ENCODE data around the gene AHSG. TPM values are rescaled to one million over a fixed set of nuclear protein-coding genes. Genes with fewer than 3 reads are reported as not detected.
A peak's percentile ranks its signal among the peaks of the same experiment; 100 is the strongest.

The AHSG gene
- total RNA-seq, 1 experiment from 2014 or later = not detected

DNA sequence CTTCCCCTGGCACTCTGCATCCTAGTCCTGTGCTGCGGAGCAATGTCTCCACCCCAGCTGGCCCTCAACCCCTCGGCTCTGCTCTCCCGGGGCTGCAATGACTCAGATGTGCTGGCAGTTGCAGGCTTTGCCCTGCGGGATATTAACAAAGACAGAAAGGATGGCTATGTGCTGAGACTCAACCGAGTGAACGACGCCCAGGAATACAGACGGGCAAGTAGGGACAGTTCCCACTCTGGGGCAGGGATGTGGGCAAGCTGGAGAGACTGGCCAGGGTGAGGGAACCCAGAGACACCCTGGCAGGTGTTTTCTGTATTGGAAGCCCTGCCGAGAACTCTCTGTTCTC, 27.6 kb downstream of the AHSG start:
- DNase-seq (ENCODE audit: low spot score) = peak; percentile 24

DNA sequence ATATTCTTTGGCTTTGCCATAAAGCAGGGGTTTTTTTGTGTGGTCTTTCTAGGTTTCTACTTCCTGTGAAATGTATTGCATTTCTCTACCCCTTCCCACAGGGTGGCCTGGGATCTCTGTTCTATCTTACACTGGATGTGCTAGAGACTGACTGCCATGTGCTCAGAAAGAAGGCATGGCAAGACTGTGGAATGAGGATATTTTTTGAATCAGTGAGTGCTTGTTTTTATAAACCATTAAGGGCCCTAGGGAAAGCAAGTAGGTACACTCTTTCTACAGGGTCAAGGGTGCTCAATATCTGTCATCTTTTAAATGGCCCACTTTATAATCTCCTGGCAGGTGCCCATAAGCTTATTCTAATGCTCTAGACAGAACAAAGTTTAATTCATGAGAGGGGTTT, 28.1 kb downstream of the AHSG start:
- no peak for DNase-seq (ENCODE audit: low spot score)

DNA sequence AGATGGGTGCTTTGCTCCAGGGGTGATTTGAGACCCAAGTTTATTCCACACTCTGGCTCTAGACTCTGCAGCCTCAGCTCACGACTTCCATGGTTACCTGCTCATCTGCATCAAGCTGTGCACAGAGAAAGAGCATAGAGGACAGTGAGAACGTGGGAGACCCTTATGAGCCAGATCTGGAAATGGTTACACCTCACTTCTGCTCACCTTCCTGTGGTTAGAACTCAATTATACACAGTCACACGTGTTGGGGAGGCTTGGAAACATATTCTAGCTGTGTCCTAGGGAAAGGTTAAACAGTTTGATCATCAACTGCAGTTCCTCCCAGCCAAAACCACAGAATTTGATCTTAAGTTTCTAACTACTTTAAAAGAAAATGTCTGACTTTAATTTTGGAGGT, 29.2 kb downstream of the AHSG start:
- no peak for DNase-seq (ENCODE audit: low spot score)

DNA sequence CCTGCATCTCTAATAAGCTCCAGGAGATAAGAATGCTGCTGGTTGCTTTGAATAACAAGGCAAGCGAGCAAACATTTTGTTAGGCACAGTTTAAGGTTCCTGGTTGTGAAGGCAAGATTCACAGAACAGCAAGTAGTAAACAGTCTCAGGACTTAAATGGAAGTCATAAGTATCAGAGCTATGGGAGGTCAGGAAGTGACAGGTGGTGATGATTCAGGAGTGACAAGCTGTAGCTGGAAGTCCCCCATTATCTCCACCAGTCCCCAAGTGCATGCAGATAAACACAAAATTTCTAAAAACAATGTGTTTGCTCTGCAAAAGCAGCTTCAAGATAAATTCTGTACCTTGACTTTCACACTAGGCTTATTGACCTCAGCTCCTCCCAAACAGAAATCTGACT, 30.6 kb downstream of the AHSG start:
- DNase-seq (ENCODE audit: low spot score) = no peak

DNA sequence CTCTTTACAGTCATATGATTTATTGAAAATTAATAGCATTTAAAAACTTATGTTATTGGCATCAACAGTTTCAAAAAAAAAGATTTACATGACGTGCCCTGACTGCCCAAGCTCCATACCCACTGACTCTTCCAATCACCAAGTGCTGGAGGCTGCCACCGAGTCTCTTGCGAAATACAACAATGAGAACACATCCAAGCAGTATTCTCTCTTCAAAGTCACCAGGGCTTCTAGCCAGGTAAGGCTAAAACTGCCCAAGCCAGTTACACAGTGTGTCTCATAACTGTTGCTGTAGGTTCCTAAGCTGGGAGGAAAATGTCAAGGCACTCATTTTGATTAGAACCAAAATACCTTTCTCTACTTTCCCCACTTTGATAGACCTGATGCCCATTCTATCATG, 31.8 kb downstream of the AHSG start:
- DNase-seq (ENCODE audit: low spot score) = no peak

DNA sequence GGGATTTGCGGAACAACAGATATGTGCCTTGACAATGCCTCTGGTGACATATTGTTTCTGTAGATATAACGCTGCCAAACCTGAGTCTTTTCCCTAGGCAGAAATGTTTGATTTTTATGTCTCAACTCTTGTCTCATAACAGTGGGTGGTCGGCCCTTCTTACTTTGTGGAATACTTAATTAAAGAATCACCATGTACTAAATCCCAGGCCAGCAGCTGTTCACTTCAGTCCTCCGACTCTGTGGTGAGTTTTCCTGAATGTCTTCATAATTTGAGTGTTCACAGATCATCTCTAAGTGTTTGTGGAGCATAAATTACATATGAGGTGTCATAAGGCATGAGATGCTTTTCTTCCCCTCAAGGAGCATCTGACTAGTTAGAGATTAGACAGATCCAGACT, 33.2 kb downstream of the AHSG start:
- no peak for DNase-seq (ENCODE audit: low spot score)

DNA sequence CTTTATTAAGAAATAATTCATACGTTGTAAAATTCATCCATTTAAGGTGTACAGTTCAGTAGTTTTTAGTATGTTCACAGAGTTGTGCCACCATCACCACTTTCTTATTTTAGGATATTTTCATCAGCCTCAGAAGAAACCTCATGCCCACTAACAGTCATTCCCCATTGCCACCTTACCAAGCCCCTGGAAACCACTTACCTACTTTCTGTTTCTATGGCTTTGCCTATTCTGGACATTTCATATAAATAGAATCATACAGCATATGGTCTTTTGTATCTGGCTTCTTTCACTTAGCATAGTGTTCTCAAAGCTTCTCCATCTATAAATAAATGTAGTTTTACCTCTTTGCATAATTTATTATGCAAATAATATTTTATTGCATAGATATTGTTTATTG, 34.0 kb downstream of the AHSG start:
- no peak for DNase-seq (ENCODE audit: low spot score)

DNA sequence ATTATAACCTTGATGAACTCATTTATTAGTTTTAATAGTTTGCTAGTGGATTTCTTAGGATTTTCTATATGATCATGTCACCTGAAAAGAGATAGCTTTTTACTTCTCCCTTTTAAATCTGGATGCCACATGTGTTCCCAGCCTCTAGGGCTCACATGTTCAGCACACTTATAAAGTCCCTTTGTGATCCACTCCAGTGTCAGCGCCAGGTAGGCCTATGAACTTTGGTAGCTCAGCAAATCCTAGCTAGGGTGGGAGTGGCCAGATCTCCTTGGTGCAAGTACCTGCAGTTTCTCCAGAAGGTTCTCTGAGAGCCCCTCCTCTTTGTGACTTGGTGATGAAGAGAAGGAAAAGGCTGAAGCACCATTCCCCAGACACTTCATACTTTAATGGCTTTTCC, 36.0 kb downstream of the AHSG start:
- DNase-seq (ENCODE audit: low spot score) = no peak

DNA sequence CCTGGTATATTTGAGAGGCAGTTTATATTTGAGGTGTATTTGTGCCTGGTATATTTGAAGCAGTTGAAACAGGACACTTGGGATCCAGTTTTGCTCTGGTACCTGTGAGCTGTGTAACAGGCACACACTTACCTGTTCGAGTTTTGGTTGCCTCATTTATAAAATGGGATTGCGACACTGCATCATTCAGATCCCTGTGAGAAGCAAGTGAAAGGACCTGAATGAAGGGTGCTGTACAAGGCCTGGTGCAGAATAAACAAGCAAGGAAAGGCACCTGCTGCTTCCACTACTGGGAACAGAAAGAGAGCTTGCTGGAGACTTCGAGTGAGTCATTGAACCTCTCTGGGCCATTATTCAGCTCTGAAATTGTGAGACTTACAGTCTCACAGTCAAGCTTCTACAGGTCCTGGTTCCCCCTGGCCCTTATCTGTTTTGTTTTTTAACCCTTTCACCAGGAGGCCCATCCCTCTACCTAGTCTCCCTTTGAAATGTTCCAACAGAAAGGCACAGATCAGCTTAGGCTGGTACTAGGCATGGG, 38.9 kb downstream of the AHSG start:
- DNase-seq (ENCODE audit: low spot score) = no peak

DNA sequence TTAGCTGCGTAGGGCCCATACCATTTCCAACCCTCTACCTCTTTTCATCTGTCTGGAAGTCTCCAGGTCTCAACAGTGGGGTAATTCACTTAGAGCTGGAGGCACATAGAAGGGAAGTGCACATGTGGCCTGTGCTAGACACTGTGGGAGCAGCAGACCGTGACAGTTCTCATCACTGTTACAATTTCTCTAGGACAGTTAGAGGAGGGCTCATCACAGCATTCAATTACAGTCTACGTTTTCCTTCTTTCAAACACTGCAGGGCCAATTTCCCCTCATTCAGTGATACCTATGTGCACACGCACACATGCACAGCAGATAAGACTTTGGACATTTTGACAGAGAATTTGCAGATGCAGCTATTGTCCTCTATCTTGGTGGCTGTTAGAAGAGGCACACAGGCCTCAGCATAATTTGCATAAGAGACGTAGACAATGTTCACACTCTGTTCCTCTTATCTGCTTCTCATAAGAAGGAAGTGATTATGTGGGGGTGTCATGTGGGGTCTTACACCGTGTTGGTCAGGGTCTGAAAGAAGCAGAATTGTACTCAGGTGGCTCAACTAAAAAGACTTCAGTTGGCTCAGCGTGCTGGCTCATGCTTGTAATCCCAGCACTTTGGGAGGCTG, 40.3 kb downstream of the AHSG start:
- DNase-seq (ENCODE audit: low spot score) = no peak

DNA sequence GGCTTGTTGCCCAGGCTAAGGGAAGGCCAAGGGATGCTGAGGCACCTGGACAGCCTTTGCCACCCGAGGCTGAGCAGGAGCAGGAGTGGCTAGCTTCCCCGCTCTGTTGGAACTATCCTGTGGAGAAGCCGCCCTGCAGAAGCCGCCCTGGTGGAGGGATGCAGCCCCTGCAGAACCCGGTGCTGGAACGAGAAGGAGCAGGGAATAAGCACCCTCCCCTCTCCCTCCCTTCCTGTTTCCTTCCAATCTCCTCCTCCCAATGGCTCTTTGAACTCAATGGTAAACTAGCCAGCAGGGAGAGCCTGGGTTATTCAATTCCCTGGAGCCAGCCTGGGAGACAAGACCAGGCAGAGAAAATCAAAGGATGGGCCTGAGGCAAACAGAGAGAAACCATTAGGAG, 41.1 kb downstream of the AHSG start:
- DNase-seq (ENCODE audit: low spot score) = peak; percentile 28

DNA sequence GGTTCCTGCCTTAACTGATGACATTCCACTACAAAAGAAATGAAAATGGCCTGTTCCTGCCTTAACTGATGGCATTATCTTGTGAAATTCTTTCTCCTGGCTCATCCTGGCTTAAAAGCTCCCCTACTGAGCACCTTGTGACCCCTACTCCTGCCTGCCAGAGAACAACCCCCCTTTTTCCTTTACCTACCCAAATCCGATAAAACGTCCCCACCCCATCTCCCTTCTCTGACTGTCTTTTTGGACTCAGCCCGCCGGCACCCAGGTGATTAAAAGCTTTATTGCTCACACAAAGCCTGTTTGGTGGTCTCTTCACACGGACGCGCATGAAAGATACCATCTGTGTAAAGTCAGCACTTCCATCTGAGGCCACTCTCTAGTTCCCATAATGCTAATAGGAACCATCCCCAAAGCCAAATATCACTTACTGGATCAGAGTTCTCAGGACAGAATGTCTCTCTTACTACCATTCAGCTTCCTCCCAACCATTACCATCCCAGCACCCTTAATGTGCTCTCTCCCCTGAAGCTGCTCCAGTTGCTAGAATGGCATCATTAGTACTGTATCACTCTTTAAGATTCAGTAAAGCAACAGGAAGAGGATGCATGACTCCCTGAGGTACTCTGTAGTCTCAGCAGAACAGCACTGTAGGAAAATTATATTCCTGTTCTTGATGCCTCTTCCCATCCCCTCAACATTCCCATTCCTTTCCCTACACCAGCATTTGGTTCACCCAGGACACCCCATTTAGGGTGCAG, 50.7 kb downstream of the AHSG start:
- no peak for DNase-seq (ENCODE audit: low spot score)

DNA sequence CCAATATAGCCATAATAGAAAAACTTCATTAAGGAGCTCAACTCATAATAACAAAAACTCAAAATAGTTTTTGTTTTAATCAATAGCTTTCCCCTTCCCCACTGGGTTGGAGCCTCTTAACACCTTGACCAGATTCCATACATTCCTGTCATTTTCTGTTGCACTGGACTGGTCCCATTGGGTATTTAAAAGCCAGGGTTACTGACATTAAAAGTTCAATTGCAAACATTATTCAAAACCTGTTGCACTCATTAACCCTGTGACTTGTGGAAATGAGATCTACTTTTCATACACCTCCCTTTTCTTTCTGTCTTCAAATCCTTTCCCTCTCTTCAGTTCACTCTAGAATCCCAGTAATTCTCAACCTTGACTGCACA, 51.2 kb downstream of the AHSG start:
- DNase-seq (ENCODE audit: low spot score) = no peak

DNA sequence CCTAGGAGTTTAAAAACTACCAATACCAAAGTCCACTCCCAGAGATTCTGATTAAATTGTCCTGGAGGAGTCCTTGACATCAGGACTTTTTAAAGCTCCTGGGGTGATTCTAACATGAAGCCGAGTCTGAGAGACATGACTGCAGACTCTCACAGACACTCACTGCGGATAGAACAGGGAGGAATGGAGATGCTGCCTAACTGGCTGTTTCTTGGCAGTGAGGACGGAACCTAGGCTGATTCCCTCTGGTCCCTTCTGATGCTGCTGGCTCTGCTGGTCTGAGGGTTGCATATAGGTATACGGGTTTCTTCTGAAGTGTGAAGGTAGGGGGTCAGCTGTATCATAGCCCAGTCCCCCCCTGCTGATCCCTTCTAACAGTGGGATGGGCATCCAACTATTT, 51.6 kb downstream of the AHSG start:
- no peak for DNase-seq (ENCODE audit: low spot score)

DNA sequence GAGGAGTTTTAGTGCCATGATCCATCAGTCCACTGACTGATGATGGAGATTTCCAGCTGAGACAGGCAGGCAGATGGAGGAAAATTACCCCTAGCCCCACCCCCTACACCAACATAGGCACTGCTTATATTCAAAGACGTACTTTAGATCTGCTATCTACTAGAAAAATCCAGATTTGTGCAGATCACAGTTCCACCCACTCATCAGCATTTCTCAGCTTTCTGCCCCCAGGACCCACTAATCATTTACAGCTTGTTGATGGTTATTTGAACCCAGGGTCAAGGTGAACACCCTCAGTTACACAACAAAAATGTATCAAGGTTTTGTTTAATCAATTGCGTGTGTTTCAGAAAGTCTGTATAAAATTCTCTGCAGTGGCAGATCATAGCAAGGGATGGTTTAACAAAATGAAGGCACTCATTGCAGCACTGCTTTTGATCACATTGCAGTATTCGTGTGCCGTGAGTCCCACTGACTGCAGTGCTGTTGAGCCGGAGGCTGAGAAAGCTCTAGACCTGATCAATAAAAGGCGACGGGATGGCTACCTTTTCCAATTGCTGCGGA, 52.8 kb downstream of the AHSG start, which contains the start of gene HRG:
TSS of gene HRG (plus strand) at position 390 of the 564 bp plus-strand sequence. CDS start at position 408, 18 bp downstream.
- DNase-seq (ENCODE audit: low spot score) = no peak

DNA sequence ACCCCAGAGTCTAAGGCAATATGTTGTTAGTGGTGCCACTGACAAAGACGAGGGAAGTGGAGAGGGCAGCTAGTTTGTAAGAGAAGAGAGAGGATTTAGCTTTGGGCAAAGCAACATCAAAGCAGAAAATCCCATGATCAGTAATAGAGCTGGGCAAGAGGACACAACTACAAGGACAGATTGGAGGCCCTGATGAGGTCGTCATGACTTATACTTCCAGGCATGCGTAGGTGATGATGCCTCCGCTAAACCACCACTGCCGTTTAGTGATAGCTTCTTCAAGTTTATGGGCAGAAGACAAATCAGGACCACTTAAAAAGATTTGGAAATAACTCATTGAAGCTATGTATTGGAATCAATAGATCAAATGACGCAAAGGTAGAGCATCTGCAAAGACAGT, 55.6 kb downstream of the AHSG start:
- no peak for DNase-seq (ENCODE audit: low spot score)

DNA sequence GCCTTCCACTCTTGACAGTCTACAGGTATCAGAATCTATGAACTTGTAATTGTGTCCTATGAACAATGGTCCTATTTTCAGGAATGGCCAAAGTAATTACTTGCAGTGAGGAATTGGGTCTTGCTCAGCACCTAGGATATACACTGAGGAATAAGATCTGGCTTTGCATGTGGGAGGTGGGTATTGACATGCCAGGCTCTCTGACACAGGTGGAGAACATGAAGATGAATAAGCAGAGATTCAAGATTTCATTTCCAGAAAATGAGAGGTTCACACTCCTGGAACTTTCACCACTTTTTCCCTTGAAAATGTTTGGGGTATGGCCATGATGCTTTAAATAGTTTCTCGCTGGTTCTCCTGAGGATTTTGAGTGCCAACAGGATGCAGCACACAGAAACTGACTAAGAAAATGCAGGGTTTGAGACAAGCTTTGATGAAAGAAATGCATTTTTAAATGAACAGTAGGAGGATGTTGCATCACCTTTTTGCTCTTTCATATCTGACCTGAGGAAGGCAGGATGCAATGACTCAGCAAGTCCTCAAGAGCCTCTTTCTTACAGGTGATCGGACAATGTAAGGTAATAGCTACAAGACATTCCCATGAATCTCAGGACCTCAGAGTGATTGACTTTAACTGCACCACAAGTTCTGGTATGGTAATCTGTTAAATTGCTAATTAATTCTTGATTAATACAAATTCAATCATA, 56.7 kb downstream of the AHSG start:
- DNase-seq (ENCODE audit: low spot score) = peak; percentile 36

DNA sequence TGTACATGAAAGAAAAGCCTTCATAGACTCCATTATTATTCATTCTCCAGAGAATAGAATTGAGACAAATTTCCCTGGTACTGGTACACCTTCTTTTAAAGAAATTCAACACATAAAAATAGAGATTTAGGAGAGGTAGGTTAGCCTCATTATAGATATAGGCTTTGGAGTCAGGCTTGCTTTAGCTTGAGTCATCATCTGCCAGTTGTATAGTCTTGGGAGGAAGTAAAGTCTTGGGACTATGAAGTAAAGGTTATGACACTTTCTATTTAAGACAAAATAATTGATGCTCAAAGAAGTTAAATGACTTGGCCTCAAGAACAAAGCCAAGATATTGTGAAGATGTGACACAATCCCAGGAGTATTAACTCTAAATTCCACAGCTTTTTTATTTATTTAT, 57.3 kb downstream of the AHSG start:
- no peak for DNase-seq (ENCODE audit: low spot score)

Measured in H4 (cell line).